Heart left ventricle (tissue), 13 donors: ENCODE results near the gene ARID3B.

Experiments used
- POLR2A ChIP-seq, 2 donors: fragments of 450-650 bp; IDR thresholded peaks; one replicate each; pipeline ENCODE4 v1.6.1; 2017; ENCODE audit warnings: antibody characterized with exemption in 2 of 2, mild to moderate bottlenecking in 2 of 2, moderate library complexity in 2 of 2
- TF ChIP-seq, protein P1 (sequence below), 12 donors: fragments of 200-600 bp; sonication (generic) in 4 of 12; IDR thresholded peaks; one replicate each; pipeline versions ENCODE4 v1.5.0 to v1.8.0; 2018 to 2022; ENCODE audit warnings: antibody characterized with exemption in 12 of 12, mild to moderate bottlenecking in 5 of 12
- donor health status: ischemic (EF 13 %, LVEDD 7.1; RV severe dilation, severe dysfunction).
- donor health status: DM: no; HTN: yes; CAD: no.
- donor health status: DM: no; HTN: no; CAD: no.
- donor health status: ischemic (EF 25% LVEDD 6.9; RV normal size, moderate dysfunction).
- donor health status: ischemic (EF 25% LVEDD 5.7; RV mildly dilated, moderate dysfunction).
- donor health status: ischemic (EF 35%, LVEDD 5.7; RV mildly dilated, moderate dysfunction).
- donor health status: nonischemic (EF 11% LVEDD 7.7; RV severe dilation, severe dysfunction).
- donor health status: DM: yes; HTN: yes; CAD: no.
- donor health status: PGD.
- donor health status: ischemic (EF 29% LVEDD 5.4; RV normal size, mild dysfunction).
- donor health status: nonischemic (EF 23%, LVEDD 6.1; RV moderate dilation, normal function).

DNA sequence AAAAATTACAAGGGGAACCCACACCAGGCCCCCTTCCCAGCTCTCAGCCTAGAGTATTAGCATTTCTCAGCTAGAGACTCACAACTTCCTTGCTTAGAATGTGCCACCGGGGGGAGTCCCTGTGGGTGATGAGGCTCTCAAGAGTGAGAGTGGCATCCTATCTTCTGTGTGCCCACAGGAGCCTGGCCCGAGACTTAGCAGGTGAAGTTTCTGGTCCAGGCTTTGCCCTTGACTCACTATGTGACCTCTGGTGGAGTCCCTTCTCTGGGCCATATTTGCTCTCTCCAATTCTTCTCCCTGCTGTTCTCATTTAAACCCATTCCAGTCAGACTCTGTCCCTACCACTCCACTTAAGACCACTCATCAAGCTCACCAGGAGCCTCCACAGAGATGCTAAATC, 92.8 kb downstream of the ARID3B start:
- TF ChIP-seq POLR2A (IDR thresholded peaks at IDR 0.05), result no peak
- TF ChIP-seq, protein P1, sequence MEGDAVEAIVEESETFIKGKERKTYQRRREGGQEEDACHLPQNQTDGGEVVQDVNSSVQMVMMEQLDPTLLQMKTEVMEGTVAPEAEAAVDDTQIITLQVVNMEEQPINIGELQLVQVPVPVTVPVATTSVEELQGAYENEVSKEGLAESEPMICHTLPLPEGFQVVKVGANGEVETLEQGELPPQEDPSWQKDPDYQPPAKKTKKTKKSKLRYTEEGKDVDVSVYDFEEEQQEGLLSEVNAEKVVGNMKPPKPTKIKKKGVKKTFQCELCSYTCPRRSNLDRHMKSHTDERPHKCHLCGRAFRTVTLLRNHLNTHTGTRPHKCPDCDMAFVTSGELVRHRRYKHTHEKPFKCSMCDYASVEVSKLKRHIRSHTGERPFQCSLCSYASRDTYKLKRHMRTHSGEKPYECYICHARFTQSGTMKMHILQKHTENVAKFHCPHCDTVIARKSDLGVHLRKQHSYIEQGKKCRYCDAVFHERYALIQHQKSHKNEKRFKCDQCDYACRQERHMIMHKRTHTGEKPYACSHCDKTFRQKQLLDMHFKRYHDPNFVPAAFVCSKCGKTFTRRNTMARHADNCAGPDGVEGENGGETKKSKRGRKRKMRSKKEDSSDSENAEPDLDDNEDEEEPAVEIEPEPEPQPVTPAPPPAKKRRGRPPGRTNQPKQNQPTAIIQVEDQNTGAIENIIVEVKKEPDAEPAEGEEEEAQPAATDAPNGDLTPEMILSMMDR (IDR thresholded peaks at IDR 0.05), result no peak
